Right lobe of liver (tissue), 6 donors: ENCODE data around the gene ETS2. TPM values are rescaled to one million over a fixed set of nuclear protein-coding genes. Genes with fewer than 3 reads are reported as not detected.

Experiments used
- ATAC-seq, 4 donors: fragments of 200-7000 bp; cut with Tn5 transposase; one replicate each; pipeline ENCODE4 v1.9.1; 2020; ENCODE audit warnings: mild to moderate bottlenecking in 4 of 4, moderate library complexity in 4 of 4
- DNase-seq, 3 donors: peaks; one replicate each; pipeline ENCODE4 v3.0.0-alpha.2; 2020
- H3K27ac ChIP-seq, 3 donors: fragments of 200-600 bp; one replicate each; pipeline ENCODE4 v1.8.0; 2022
- H3K27me3 ChIP-seq, 2 donors: fragments of 200-600 bp; one replicate each; pipeline ENCODE4 v1.8.0; 2022
- H3K36me3 ChIP-seq, 4 donors: fragments of 200-600 bp; sonication (generic) in 1 of 4; one replicate each; pipeline versions ENCODE4 v1.5.1 to v1.8.0; 2017 to 2022; ENCODE audit warnings: control low read depth in 1 of 4
- H3K4me1 ChIP-seq, 4 donors: fragments of 200-600 bp; sonication (generic) in 1 of 4; one replicate each; pipeline versions ENCODE4 v1.5.1 to v1.8.0; 2017 to 2022; ENCODE audit warnings: control low read depth in 1 of 4
- H3K4me3 ChIP-seq, 3 donors: fragments of 200-600 bp; one replicate each; pipeline ENCODE4 v1.8.0; 2022
- H3K9me3 ChIP-seq, 4 donors: fragments of 200-600 bp; sonication (generic) in 1 of 4; one replicate each; pipeline versions ENCODE4 v1.5.1 to v1.8.0; 2017 to 2022; ENCODE audit warnings: control low read depth in 1 of 4
- POLR2A ChIP-seq: fragments of 450-650 bp; IDR thresholded peaks from one replicate; pipeline ENCODE4 v1.6.1; 2017; ENCODE audit warnings: antibody characterized with exemption, mild to moderate bottlenecking
- WGBS: methylation state at CpG from one replicate; pipeline ENCODE4 v1.1.6; 2018; ENCODE audit warnings: low coverage, low lambda C conversion rate; ENCODE audit not compliant: insufficient coverage; ENCODE audit errors: missing lambda C conversion rate; 5-methylcytosine and 5-hydroxymethylcytosine counted together
- intact Hi-C, 2 donors: fragments of 100-400 bp; cut with DNase I; formaldehyde crosslinking; loops; one replicate each; pipeline versions ENCODE4 v1.11.2 to v1.14.1; 2022
- total RNA-seq, 6 experiments: library from RNA; depleted of rRNA in 2 of 6; stranded (reverse); fragments of >200 nt in 2 of 6; fragmentation: NEBNext Ultra II Directional in 3 of 6; extraction: Animal tissue kit (Norgen Biotek cat#: 25700) in 3 of 6; gene quantifications; one replicate each; pipeline versions ENCODE4 v1.1.0 to v1.2.4, GENCODE V29; 2016 to 2023
- TF ChIP-seq, protein P1 (sequence below), 4 donors: fragments of 200-600 bp in 3 of 4; fragments of 450-650 bp in 1 of 4; IDR thresholded peaks; one replicate each; pipeline versions ENCODE4 v1.5.1 to v1.8.0; 2016 to 2022; ENCODE audit warnings: antibody characterized with exemption in 4 of 4, mild to moderate bottlenecking in 2 of 4
- donor health status: DM: no; HTN: yes; CAD: no.
- donor health status: DM: no; HTN: no; CAD: no.
- donor health status: DM: no; HTN: no; CAD: no.
- donor health status: DM: no; HTN: yes; CAD: no.
- donor health status: DM: no; HTN: yes; CAD: no.

Gene ETS2
- total RNA-seq, 6 experiments from 2014 or later = 38.3 to 252 (median 129) TPM

DNA sequence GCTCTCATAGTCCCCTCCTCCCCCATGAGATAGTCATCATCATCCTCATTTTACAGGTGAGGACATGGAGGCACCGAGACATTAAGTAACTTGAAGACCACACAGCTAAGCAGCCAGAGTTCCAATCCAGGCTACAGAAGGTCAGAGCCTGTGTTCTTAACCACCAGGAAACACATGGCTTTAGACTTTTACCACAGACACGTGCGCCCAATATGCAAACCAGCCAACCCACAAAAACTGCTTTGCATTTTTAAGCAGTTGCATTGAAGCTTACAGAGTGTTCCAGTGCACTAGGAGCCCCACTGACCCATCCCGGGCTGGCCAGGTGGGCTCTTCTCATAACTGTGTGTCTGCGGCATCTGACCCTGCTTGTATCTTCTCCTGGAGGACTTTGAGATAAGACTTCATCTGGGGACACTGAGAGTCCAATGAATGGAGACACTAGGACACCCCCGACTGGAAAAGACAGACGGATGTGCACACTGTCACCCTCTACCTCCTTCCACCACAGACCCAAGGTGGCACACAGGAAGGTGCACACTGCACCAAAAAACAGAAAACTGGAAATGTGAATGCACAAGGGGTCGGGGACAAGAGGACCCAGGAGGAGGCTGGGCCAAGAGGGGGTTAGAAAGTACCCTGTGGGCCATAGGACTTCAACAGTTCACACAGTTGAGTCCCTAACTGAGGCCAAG lies 56.4 kb downstream of the ETS2 start:
- no peaks in the 10 kb centered on the region for H3K27me3 ChIP-seq
- TF ChIP-seq, protein P1, sequence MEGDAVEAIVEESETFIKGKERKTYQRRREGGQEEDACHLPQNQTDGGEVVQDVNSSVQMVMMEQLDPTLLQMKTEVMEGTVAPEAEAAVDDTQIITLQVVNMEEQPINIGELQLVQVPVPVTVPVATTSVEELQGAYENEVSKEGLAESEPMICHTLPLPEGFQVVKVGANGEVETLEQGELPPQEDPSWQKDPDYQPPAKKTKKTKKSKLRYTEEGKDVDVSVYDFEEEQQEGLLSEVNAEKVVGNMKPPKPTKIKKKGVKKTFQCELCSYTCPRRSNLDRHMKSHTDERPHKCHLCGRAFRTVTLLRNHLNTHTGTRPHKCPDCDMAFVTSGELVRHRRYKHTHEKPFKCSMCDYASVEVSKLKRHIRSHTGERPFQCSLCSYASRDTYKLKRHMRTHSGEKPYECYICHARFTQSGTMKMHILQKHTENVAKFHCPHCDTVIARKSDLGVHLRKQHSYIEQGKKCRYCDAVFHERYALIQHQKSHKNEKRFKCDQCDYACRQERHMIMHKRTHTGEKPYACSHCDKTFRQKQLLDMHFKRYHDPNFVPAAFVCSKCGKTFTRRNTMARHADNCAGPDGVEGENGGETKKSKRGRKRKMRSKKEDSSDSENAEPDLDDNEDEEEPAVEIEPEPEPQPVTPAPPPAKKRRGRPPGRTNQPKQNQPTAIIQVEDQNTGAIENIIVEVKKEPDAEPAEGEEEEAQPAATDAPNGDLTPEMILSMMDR (IDR thresholded peaks at IDR 0.05) = no peak
- no peak for TF ChIP-seq POLR2A
- WGBS = 68% methylated on average over 6 of the region's 8 CpGs
- H3K9me3 ChIP-seq = no peaks in the 10 kb centered on the region
- H3K27ac ChIP-seq = no peak overlapping the region
- no peaks in the 10 kb centered on the region for H3K36me3 ChIP-seq
- DNase-seq (no peak), ATAC-seq (no peak)
- no peaks in the 10 kb centered on the region for H3K4me1 ChIP-seq
- intact Hi-C loops = no loop called here
- H3K4me3 ChIP-seq = no peak overlapping the region

DNA sequence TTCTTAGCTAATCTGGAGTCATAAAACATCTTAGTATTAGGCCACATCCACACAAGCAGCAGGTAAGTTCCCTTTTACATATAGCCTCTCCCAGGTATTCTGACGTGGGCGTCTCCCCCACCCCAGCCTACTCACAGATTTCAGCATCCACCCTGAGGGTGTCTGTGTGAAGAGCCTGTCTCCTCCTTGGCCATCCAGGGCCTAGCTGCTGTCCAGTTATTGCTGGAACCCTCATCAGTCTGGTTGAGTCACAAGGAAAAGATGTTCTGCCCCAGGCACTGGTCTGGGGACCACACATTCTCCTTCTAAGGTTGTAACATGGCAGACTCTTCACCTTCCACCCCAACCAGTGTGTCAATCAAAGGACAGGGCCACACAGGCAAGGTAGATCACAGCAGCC lies 57.6 kb downstream of the ETS2 start:
- Histone ChIP-seq H3K9me3 (no peaks in the 10 kb centered on the region), H3K27ac (no peak overlapping the region), H3K36me3 (no peaks in the 10 kb centered on the region), H3K27me3 (no peaks in the 10 kb centered on the region), H3K4me3 (no peak overlapping the region), H3K4me1 (no peaks in the 10 kb centered on the region)
- WGBS = no CpG with 5 or more reads among the region's 2 CpGs
- TF ChIP-seq, protein P1 (IDR thresholded peaks at IDR 0.05) = no peak
- no peak for TF ChIP-seq POLR2A
- no peak for DNase-seq
- ATAC-seq = no peak
- intact Hi-C loops = no loop called here

DNA sequence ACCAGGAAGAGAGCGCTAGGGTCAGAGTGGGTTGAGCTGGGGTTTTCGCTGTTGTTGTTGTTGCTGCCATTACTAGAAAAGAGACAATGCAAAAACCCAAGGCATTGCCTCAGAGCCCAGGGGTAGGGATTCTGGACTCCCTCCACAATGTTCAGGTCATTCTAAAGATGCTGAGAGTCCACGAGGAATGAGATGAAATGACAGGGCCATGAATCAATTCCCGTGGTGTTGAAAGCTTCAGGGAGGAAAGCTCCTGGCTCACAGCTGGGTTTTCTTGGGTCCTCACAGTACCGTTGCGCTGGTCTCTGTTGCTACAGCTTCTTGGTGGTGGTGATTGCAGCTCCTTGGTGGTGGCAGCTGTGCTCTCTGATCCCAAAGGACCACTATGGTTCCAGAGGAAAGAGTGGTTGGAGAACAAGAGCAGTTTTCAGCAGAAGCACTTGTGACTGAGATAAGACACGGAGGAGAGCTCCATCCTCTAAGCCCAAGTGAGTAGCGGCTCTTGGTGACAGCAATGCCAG lies 58.2 kb downstream of the ETS2 start:
- WGBS = 89% methylated on average over 4 of the region's 8 CpGs
- TF ChIP-seq, protein P1 (IDR thresholded peaks at IDR 0.05) = no peak
- no peak for TF ChIP-seq POLR2A
- DNase-seq (no peak), ATAC-seq (no peak)
- H3K36me3 ChIP-seq = no peaks in the 10 kb centered on the region
- no peaks in the 10 kb centered on the region for H3K9me3 ChIP-seq
- H3K27me3 ChIP-seq = no peaks in the 10 kb centered on the region
- intact Hi-C loops = no loop called here
- no peak overlapping the region for H3K27ac ChIP-seq
- H3K4me1 ChIP-seq = no peaks in the 10 kb centered on the region
- no peak overlapping the region for H3K4me3 ChIP-seq

DNA sequence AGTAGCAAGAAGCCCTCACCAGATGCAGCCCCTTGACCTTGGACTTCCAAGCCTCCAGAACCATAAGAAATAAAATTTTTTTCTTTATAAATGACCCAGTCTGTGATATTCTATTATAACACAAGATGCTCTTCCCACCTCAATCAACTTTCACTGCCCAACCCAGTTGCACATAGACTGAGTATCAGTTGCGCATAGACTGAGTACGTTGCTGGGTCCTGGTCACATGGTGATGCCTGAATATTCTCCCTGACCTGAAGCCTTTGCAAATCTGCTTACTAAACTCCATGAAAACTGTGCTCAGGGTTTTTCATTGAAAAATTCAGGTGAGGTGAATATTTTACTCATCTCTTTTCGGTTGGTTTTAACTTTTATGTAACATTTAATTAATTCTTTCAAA lies 59.2 kb downstream of the ETS2 start:
- intact Hi-C loops = no loop called here
- H3K27ac ChIP-seq = no peak overlapping the region

More for the DNA sequence above, 59.2 kb downstream of the ETS2 start:
- no peak for TF ChIP-seq POLR2A
- TF ChIP-seq, protein P1 (IDR thresholded peaks at IDR 0.05) = no peak
- Histone ChIP-seq H3K4me1 (no peaks in the 10 kb centered on the region), H3K36me3 (no peaks in the 10 kb centered on the region), H3K4me3 (no peak overlapping the region), H3K27me3 (no peaks in the 10 kb centered on the region), H3K9me3 (no peaks in the 10 kb centered on the region)
- WGBS = 81% methylated on average over 3 of the region's 3 CpGs
- DNase-seq (no peak), ATAC-seq (no peak)
